ENCODE data around the gene CIB4. TPM values are rescaled to one million over a fixed set of nuclear protein-coding genes. Genes with fewer than 3 reads are reported as not detected.

The CIB4 gene
- total RNA-seq, 4 donors from 2014 or later: not detected

DNA sequence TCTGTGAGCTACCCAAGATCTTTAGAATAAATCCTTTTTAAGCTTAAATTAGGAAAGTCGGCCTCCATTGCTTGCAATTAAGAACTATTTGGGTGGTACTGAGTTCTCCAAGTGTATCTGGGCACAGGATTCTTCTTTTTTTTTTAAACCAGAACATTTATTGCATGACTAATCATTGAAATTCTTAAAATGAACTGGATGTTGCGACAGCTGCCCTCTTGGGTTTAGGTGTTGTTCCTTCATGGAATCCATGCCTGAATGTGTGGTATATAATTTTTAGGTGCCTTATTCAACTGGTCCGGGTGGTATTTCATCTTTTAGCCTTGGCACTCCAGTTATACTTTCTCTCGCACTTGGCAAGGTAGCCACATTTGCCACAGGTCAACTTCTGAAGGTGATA lies 36.9 kb upstream of the CIB4 start:
- Histone ChIP-seq H3K4me1 (peaks cover 0 to 10% (median 6%) of the 10 kb centered on the region in 4 donors), H3K9me3 (peaks cover 0 to 5% (median 0%) of the 10 kb centered on the region in 4 donors), H3K27me3 (no peaks in the 10 kb centered on the region), H3K27ac (replicated peaks in 1 of 4) (no peak overlapping the region), H3K36me3 (no peaks in the 10 kb centered on the region), H3K4me3 (no peak overlapping the region)
- no peak for TF ChIP-seq POLR2AphosphoS5 (IDR thresholded peaks at IDR 0.05)
- no peak for TF ChIP-seq EP300 (IDR thresholded peaks at IDR 0.05)
- TF ChIP-seq, protein P1, sequence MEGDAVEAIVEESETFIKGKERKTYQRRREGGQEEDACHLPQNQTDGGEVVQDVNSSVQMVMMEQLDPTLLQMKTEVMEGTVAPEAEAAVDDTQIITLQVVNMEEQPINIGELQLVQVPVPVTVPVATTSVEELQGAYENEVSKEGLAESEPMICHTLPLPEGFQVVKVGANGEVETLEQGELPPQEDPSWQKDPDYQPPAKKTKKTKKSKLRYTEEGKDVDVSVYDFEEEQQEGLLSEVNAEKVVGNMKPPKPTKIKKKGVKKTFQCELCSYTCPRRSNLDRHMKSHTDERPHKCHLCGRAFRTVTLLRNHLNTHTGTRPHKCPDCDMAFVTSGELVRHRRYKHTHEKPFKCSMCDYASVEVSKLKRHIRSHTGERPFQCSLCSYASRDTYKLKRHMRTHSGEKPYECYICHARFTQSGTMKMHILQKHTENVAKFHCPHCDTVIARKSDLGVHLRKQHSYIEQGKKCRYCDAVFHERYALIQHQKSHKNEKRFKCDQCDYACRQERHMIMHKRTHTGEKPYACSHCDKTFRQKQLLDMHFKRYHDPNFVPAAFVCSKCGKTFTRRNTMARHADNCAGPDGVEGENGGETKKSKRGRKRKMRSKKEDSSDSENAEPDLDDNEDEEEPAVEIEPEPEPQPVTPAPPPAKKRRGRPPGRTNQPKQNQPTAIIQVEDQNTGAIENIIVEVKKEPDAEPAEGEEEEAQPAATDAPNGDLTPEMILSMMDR (IDR thresholded peaks at IDR 0.05): no peak
- no peak for TF ChIP-seq POLR2A (IDR thresholded peaks at IDR 0.05; ENCODE audit: low read depth)
- 94% methylated on average over 4 of the region's 4 CpGs for WGBS
- intact Hi-C loops (cut with DNase I): no loop called here
- DNase-seq (ENCODE audit: extremely low spot score): no peak

DNA sequence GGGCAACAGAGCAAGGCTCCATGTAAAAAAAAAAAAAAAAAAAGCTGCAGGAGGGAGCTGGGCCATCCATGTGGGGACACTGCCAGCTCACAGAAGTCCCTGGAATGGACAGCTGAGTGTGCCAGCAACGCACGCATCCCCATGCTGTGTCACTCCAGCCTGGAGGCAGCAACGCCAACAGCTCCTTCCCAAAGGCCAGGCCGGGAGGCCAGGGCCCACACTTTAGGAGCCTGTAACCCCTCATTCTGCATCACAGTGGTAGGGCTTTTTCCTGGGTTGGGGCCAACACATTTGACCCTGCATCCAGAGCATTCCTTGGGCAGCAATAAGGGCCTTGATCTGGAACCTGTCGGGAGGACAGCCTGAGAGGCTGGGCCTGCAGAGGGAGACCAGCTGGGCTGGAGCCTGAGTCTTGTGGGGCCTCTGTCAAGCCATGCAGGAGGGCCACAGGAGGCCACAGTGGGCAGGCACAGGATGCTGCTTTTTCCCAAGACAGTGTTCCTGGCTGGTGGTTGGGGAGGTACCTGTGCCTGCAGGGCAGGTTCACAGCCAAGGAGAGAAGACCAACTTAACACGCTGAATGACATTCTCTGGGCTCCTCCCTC lies 34.6 kb upstream of the CIB4 start:
- intact Hi-C loops (cut with DNase I): no loop called here
- Histone ChIP-seq H3K9me3 (peaks cover 0 to 5% (median 0%) of the 10 kb centered on the region in 4 donors), H3K27me3 (peaks cover 0 to 6% (median 0%) of the 10 kb centered on the region in 4 donors), H3K4me3 (no peak overlapping the region), H3K36me3 (no peaks in the 10 kb centered on the region), H3K4me1 (no peaks in the 10 kb centered on the region), H3K27ac (replicated peaks in 1 of 4) (no peak overlapping the region)
- 83% methylated on average over 6 of the region's 6 CpGs for WGBS
- TF ChIP-seq POLR2AphosphoS5 (IDR thresholded peaks at IDR 0.05) (no peak), POLR2A (IDR thresholded peaks at IDR 0.05; ENCODE audit: low read depth) (no peak), EP300 (IDR thresholded peaks at IDR 0.05) (no peak)
- TF ChIP-seq, protein P1 (IDR thresholded peaks at IDR 0.05): no peak
- no peak for DNase-seq (ENCODE audit: extremely low spot score)

DNA sequence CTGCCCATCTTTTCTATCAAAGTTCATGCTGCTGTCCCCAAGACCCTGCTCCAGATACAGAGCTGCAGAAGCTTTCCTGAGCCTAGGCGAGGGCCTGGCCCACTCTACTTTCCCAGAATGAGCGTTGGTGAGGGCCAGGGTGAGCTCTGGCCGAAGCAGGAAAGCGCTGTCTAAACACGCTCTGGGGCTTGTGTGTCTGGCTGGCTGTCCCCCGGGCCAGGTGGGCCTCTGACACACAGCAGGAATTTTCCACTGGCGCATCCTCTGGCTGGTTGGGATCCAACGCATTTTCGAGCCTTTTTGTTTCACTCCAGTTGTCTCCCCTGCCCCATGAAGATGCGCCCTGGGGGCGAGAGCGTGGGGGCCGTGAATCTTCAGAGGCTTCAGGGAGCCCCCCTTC lies 33.6 kb upstream of the CIB4 start:
- WGBS: 73% methylated on average over 11 of the region's 13 CpGs

DNA sequence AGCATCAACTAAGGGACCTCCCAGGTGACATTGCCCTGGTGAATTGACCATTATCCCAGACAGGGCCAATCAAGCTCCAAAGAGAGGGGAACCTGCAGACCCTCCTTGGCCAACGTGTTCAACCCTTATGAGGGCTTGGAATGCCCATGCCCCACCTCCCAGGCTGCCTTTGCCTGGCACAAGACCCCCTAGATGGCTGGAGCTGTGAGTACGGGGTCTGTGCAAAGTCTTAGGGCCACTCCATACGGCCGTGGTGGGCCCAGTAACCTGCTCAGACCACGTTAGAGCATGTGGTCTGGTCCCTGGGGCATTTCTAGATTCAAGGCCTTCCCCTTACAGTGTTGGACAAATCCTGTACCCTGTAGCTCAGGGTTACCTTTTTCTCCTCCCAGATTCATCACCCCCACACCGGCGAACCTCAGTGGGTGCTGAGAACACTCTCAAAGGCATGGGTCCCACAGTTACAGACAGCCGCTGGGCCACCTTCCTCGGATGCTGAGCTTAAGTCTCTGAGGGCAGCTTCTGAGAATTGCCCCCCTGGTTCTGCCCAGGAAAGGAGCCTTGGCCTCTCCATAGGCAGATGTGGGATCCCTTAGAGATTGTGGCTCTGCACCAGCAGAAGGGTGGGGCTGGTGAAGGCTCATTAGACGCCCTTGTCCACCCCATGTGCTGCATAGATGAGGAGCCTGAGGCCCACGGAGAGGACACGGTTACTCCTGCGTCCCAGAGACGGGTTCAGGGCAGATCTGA lies 33.0 kb upstream of the CIB4 start:
- TF ChIP-seq EP300 (IDR thresholded peaks at IDR 0.05) (no peak), POLR2A (IDR thresholded peaks at IDR 0.05; ENCODE audit: low read depth) (no peak), POLR2AphosphoS5 (IDR thresholded peaks at IDR 0.05) (no peak)
- TF ChIP-seq, protein P1 (IDR thresholded peaks at IDR 0.05): no peak
- Histone ChIP-seq H3K4me3 (no peak overlapping the region), H3K36me3 (no peaks in the 10 kb centered on the region), H3K4me1 (no peaks in the 10 kb centered on the region), H3K27ac (replicated peaks in 1 of 4) (no peak overlapping the region), H3K27me3 (peaks cover 0 to 6% (median 0%) of the 10 kb centered on the region in 4 donors), H3K9me3 (peaks cover 0 to 5% (median 0%) of the 10 kb centered on the region in 4 donors)
- 95% methylated on average over 9 of the region's 14 CpGs for WGBS
- no peak for DNase-seq (ENCODE audit: extremely low spot score)
- intact Hi-C loops (cut with DNase I): no loop called here

More for the DNA sequence above, 33.6 kb upstream of the CIB4 start:
- no peak overlapping the region for H3K4me3 ChIP-seq
- peaks cover 0 to 5% (median 0%) of the 10 kb centered on the region in 4 donors for H3K9me3 ChIP-seq
- H3K27ac ChIP-seq (replicated peaks in 1 of 4): no peak overlapping the region
- TF ChIP-seq EP300 (IDR thresholded peaks at IDR 0.05): no peak
- no peak for TF ChIP-seq POLR2A (IDR thresholded peaks at IDR 0.05; ENCODE audit: low read depth)
- TF ChIP-seq POLR2AphosphoS5 (IDR thresholded peaks at IDR 0.05): no peak
- TF ChIP-seq, protein P1 (IDR thresholded peaks at IDR 0.05): no peak
- no peaks in the 10 kb centered on the region for H3K36me3 ChIP-seq
- H3K27me3 ChIP-seq: peaks cover 0 to 6% (median 0%) of the 10 kb centered on the region in 4 donors
- H3K4me1 ChIP-seq: no peaks in the 10 kb centered on the region
- intact Hi-C loops (cut with DNase I): no loop called here
- DNase-seq (ENCODE audit: extremely low spot score): no peak
